T-helper 1 cell treated with Interleukin-12 subunit alpha and Interleukin-12 subunit beta and Interleukin-4 antibody, amounts not matched to agents 30 μg/mL and 1 μg/mL, for 36 hours (primary cell): Measurements from ENCODE around the gene CTIF.

Experiments
- H3K27ac Mint-ChIP-seq: one replicate; pipeline ENCODE4 v1.8.0; 2021; ENCODE audit warnings: mild to moderate bottlenecking, mixed read lengths
- H3K27me3 Mint-ChIP-seq: one replicate; pipeline ENCODE4 v1.8.0; 2021; ENCODE audit warnings: low read depth, mixed read lengths
- H3K36me3 Mint-ChIP-seq: one replicate; pipeline ENCODE4 v1.8.0; 2021; ENCODE audit warnings: low read depth, mixed read lengths
- H3K4me1 Mint-ChIP-seq: one replicate; pipeline ENCODE4 v1.8.0; 2021; ENCODE audit warnings: low read depth, mixed read lengths
- H3K4me3 Mint-ChIP-seq: one replicate; pipeline ENCODE4 v1.8.0; 2021; ENCODE audit warnings: mild to moderate bottlenecking, moderate library complexity, mixed read lengths
- H3K9me3 Mint-ChIP-seq: one replicate; pipeline ENCODE4 v1.8.0; 2021; ENCODE audit warnings: mixed read lengths

Gene CTIF

GRCh38 chr18:48571639-48572384, 33.0 kb downstream of the CTIF start:
- H3K27ac Mint-ChIP-seq, result no peak overlapping the region
- H3K4me3 Mint-ChIP-seq, result no peak overlapping the region

GRCh38 chr18:48572402-48573126, 33.7 kb downstream of the CTIF start:
- H3K27ac Mint-ChIP-seq, result no peak overlapping the region
- H3K4me1 Mint-ChIP-seq, result no peaks in the 10 kb centered on the region
- no peak overlapping the region for H3K4me3 Mint-ChIP-seq
- no peaks in the 10 kb centered on the region for H3K9me3 Mint-ChIP-seq
- H3K27me3 Mint-ChIP-seq, result no peaks in the 10 kb centered on the region
- H3K36me3 Mint-ChIP-seq, result no peaks in the 10 kb centered on the region

More at GRCh38 chr18:48571639-48572384, 33.0 kb downstream of the CTIF start:
- no peaks in the 10 kb centered on the region for H3K4me1 Mint-ChIP-seq
- H3K9me3 Mint-ChIP-seq, result no peaks in the 10 kb centered on the region
- no peaks in the 10 kb centered on the region for H3K27me3 Mint-ChIP-seq
- no peaks in the 10 kb centered on the region for H3K36me3 Mint-ChIP-seq

- no peaks in the 10 kb centered on the region for H3K4me1 Mint-ChIP-seq
- no peaks in the 10 kb centered on the region for H3K36me3 Mint-ChIP-seq
- H3K4me3 Mint-ChIP-seq, result no peak overlapping the region
- no peaks in the 10 kb centered on the region for H3K9me3 Mint-ChIP-seq
- no peak overlapping the region for H3K27ac Mint-ChIP-seq
- H3K27me3 Mint-ChIP-seq, result no peaks in the 10 kb centered on the region
Measured at GRCh38 chr18:48573632-48574283, 34.9 kb downstream of the CTIF start.

GRCh38 chr18:48574667-48575300, 36.0 kb downstream of the CTIF start:
- H3K27me3 Mint-ChIP-seq, result no peaks in the 10 kb centered on the region
- H3K36me3 Mint-ChIP-seq, result no peaks in the 10 kb centered on the region
- H3K4me3 Mint-ChIP-seq, result no peak overlapping the region
- H3K9me3 Mint-ChIP-seq, result no peaks in the 10 kb centered on the region
- no peaks in the 10 kb centered on the region for H3K4me1 Mint-ChIP-seq
- no peak overlapping the region for H3K27ac Mint-ChIP-seq

- H3K4me1 Mint-ChIP-seq, result no peaks in the 10 kb centered on the region
- H3K36me3 Mint-ChIP-seq, result no peaks in the 10 kb centered on the region
- no peaks in the 10 kb centered on the region for H3K9me3 Mint-ChIP-seq
- H3K27ac Mint-ChIP-seq, result no peak overlapping the region
- no peaks in the 10 kb centered on the region for H3K27me3 Mint-ChIP-seq
- no peak overlapping the region for H3K4me3 Mint-ChIP-seq
Measured at GRCh38 chr18:48575301-48575657, 36.4 kb downstream of the CTIF start.

GRCh38 chr18:48575658-48576456, 37.0 kb downstream of the CTIF start:
- no peaks in the 10 kb centered on the region for H3K4me1 Mint-ChIP-seq
- no peaks in the 10 kb centered on the region for H3K9me3 Mint-ChIP-seq
- H3K36me3 Mint-ChIP-seq, result no peaks in the 10 kb centered on the region
- no peak overlapping the region for H3K4me3 Mint-ChIP-seq
- no peaks in the 10 kb centered on the region for H3K27me3 Mint-ChIP-seq
- H3K27ac Mint-ChIP-seq, result no peak overlapping the region

GRCh38 chr18:48576457-48576771, 37.6 kb downstream of the CTIF start:
- H3K4me1 Mint-ChIP-seq, result no peaks in the 10 kb centered on the region
- H3K9me3 Mint-ChIP-seq, result no peaks in the 10 kb centered on the region
- H3K36me3 Mint-ChIP-seq, result no peaks in the 10 kb centered on the region
- no peaks in the 10 kb centered on the region for H3K27me3 Mint-ChIP-seq
- no peak overlapping the region for H3K4me3 Mint-ChIP-seq
- no peak overlapping the region for H3K27ac Mint-ChIP-seq

GRCh38 chr18:48577478-48578190, 38.8 kb downstream of the CTIF start:
- Mint-ChIP-seq H3K4me3 (no peak overlapping the region), H3K27ac (no peak overlapping the region), H3K27me3 (no peaks in the 10 kb centered on the region), H3K36me3 (no peaks in the 10 kb centered on the region), H3K4me1 (no peaks in the 10 kb centered on the region), H3K9me3 (no peaks in the 10 kb centered on the region)

- no peaks in the 10 kb centered on the region for H3K4me1 Mint-ChIP-seq
- no peaks in the 10 kb centered on the region for H3K27me3 Mint-ChIP-seq
- no peak overlapping the region for H3K27ac Mint-ChIP-seq
Measured at GRCh38 chr18:48578289-48578688, 39.5 kb downstream of the CTIF start.

GRCh38 chr18:48580066-48580465, 41.2 kb downstream of the CTIF start:
- H3K4me3 Mint-ChIP-seq, result no peak overlapping the region
- H3K27ac Mint-ChIP-seq, result no peak overlapping the region
- H3K27me3 Mint-ChIP-seq, result no peaks in the 10 kb centered on the region
- H3K9me3 Mint-ChIP-seq, result no peaks in the 10 kb centered on the region
- no peaks in the 10 kb centered on the region for H3K4me1 Mint-ChIP-seq
- H3K36me3 Mint-ChIP-seq, result no peaks in the 10 kb centered on the region

More at GRCh38 chr18:48578289-48578688, 39.5 kb downstream of the CTIF start:
- no peaks in the 10 kb centered on the region for H3K36me3 Mint-ChIP-seq
- no peaks in the 10 kb centered on the region for H3K9me3 Mint-ChIP-seq
- no peak overlapping the region for H3K4me3 Mint-ChIP-seq

- H3K4me3 Mint-ChIP-seq, result no peak overlapping the region
- H3K27me3 Mint-ChIP-seq, result no peaks in the 10 kb centered on the region
- H3K9me3 Mint-ChIP-seq, result no peaks in the 10 kb centered on the region
- H3K36me3 Mint-ChIP-seq, result no peaks in the 10 kb centered on the region
- H3K27ac Mint-ChIP-seq, result no peak overlapping the region
- H3K4me1 Mint-ChIP-seq, result no peaks in the 10 kb centered on the region
Measured at GRCh38 chr18:48580782-48581181, 42.0 kb downstream of the CTIF start.

- Mint-ChIP-seq H3K36me3 (no peaks in the 10 kb centered on the region), H3K27ac (no peak overlapping the region), H3K27me3 (no peaks in the 10 kb centered on the region), H3K4me3 (no peak overlapping the region), H3K4me1 (no peaks in the 10 kb centered on the region), H3K9me3 (no peaks in the 10 kb centered on the region)
Measured at GRCh38 chr18:48581206-48581605, 42.4 kb downstream of the CTIF start.

- Mint-ChIP-seq H3K9me3 (no peaks in the 10 kb centered on the region), H3K27ac (no peak overlapping the region), H3K4me1 (no peaks in the 10 kb centered on the region), H3K27me3 (no peaks in the 10 kb centered on the region), H3K36me3 (no peaks in the 10 kb centered on the region), H3K4me3 (no peak overlapping the region)
Measured at GRCh38 chr18:48581941-48582340, 43.1 kb downstream of the CTIF start.

GRCh38 chr18:48582946-48583345, 44.1 kb downstream of the CTIF start:
- no peaks in the 10 kb centered on the region for H3K27me3 Mint-ChIP-seq
- no peaks in the 10 kb centered on the region for H3K4me1 Mint-ChIP-seq
- no peak overlapping the region for H3K4me3 Mint-ChIP-seq
- H3K36me3 Mint-ChIP-seq, result no peaks in the 10 kb centered on the region
- H3K27ac Mint-ChIP-seq, result no peak overlapping the region
- no peaks in the 10 kb centered on the region for H3K9me3 Mint-ChIP-seq
